Metanephros (tissue), 2 donors: ENCODE measurements around the gene GLRX2. TPM values are rescaled to one million over a fixed set of nuclear protein-coding genes. Genes with fewer than 3 reads are reported as not detected.

Experiments
- small RNA-seq: library from RNA; depleted of rRNA; stranded (forward); fragments of <200 nt; gene quantifications from one replicate; pipeline ENCODE3, GENCODE V24; 2014; ENCODE audit warnings: low replicate concordance
- total RNA-seq: library from RNA; depleted of rRNA; stranded (reverse); fragments of >200 nt; gene quantifications from one replicate; pipeline ENCODE4 v1.2.3, GENCODE V29; 2014

The GLRX2 gene, protein sequence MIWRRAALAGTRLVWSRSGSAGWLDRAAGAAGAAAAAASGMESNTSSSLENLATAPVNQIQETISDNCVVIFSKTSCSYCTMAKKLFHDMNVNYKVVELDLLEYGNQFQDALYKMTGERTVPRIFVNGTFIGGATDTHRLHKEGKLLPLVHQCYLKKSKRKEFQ
- 7.8 TPM for total RNA-seq

DNA sequence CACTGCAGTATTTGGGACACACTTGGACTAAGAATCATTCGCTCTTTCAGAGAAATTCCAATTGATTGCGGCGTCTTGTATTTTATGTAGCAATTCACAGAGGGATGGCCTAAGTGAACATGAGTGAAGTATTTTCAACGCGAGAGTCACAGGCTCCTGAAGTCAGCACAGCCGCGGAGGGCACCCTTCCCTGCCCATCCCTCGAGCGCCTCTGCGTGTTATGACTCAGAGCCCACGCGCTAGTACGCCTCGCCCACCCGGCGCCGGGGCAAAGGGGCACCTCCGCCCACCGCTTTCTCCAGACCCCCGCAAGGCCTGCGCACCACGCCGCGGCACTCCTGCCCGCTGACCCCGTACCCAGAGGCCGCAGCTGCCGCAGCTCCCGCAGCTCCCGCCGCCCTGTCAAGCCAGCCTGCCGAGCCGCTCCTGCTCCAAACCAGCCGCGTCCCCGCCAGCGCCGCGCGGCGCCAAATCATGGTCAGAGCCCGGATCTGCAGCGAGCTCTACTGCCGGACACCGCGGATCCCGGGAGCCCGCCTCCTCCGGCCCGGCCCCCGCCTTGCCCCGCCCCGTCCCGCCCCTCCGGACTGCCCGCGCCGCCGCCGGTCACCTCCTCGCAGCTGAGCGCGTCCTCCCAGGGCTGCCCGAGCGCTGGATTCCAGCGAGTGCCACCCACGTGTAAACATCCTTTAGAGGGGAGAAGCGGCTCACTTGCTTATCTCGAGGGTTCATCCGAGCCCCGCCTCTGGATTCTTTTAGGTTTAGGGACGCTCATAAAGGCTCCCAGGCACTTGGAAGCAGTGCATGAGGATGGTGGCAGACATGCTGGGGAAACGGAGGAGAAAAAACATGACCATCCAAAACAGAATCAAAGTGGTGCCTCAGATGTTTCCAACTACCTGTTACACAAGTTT is at the start of gene GLRX2:
TSS of gene GLRX2 (minus strand) at position 508 of the 914 bp plus-strand sequence. CDS start at position 476, 32 bp downstream.

DNA sequence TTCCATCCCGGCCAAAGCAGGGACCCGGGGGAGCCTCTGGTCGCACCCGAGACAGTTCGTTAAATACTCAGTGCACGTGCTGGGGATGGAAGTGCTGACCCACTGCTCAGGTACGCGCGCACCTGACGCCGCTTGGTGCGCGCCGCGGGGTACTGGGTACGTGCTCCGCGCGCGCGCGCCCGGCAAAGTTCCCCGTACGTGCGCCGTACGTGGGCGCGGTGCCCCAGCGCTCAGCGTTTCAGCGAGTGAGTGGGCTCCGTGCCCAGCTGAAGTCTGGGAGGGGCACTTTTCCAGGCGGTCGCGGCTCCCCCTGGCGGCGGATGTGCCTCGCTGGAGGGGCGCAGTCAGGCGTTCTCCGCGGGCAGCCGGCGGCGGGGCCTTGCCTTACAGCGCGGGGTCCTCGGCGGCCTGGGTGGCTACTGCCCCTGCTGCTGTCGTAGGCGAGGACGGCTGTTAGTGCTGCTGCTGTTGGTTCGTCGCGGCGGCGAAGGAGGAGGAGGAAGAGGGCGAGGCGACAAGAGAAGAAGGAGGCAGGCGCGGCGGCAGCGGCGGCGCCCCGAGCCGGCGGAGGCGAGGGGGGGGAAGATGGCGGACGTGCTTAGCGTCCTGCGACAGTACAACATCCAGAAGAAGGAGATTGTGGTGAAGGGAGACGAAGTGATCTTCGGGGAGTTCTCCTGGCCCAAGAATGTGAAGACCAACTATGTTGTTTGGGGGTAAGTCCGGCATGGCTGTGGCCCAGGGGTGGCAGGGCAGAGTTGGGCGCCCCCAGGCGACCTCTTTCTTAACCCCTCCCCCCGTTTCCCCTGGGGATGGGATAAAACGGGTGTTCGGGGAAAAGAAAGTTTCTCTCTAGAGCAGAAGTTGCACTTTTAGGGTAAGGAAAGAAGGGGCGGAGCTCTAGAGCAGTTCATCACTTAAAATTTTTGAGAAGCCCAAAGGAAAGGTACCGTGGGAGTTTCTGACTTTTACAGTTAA is 16.7 kb upstream of the GLRX2 start, which contains the start of gene CDC73:
TSS of gene CDC73 (plus strand) at position 416 of the 978 bp plus-strand sequence. CDS start at position 586, 170 bp downstream.

DNA sequence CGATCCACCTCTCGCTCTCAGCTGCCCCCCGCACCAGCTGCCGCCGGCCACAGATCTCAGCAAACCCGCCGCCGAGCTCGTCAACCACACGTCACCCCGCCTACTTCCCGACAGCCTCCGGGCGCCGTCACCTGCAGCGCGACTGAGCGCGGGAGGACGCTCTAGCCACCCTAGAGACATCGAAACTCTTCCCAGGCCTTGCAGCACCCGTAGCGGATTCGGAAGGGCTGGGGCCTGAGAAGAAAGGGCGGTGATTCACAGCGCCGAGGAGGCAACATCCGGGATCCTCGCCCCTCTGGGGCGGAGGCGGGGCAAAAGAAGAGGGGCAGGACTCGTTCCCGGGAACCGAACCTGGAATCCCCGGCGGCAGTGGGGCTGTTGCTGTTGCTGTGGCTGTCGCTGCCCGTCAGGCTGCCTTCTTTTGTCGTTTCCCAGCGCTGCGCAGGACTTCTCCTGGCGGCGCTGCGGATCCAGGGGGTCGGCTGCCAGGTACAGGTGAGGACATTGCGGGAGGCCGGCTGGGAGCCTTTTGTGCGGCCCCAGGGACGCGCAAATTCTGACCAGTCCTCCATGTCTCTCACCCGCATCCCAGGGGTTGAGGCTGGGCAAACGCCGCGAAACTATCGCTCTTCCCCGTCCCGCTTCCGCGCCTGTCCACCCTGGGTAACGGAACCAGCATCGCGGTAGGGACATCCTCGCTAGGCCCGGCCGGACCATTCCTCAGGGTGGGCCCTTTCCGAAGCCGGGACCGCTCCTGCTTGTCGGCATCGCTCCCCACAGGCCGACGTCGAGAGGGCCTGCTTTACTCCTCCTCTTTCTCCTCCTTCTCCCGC is 45.7 kb downstream of the GLRX2 start, which contains the start of the genes RO60 and UCHL5:
TSS of gene RO60 (plus strand) at position 331 of the 833 bp plus-strand sequence. CDS start 9,443 bp downstream, outside the sequence.
TSS of gene UCHL5 (minus strand) at position 79 of the 833 bp plus-strand sequence. CDS start 100 bp downstream, outside the sequence.

Small RNA genes lying within 50 kb of the gene (small RNA-seq; reads per million reads assigned to genes)
- gene MIR1278 (not detected), gene SCARNA18B (not detected)

Other genes starting within 250 kb of the GLRX2 start
- gene UCHL5, start 46.1 kb downstream of the GLRX2 start, total RNA-seq, result 25.0 TPM
- gene RO60, start 45.8 kb downstream of the GLRX2 start, total RNA-seq, result 184 TPM
- 34.9 TPM for gene CDC73, start 16.6 kb upstream of the GLRX2 start, total RNA-seq
- 8.8 TPM for gene B3GALT2, start 81.2 kb upstream of the GLRX2 start, total RNA-seq